ENCODE data around the gene DNAJC7.

Gene DNAJC7

GRCh38 chr17:41974658-41975057, 42.6 kb downstream of the DNAJC7 start:
- DNase-seq, result no peak

GRCh38 chr17:41974031-41974430, 43.2 kb downstream of the DNAJC7 start:
- no peak for DNase-seq

- DNase-seq, result no peak
Observed at GRCh38 chr17:41973408-41973811, 43.8 kb downstream of the DNAJC7 start.

- DNase-seq, result no peak
Observed at GRCh38 chr17:41972571-41973407, 44.5 kb downstream of the DNAJC7 start.

- DNase-seq, result no peak
Observed at GRCh38 chr17:41971721-41972523, 45.3 kb downstream of the DNAJC7 start.

GRCh38 chr17:41970901-41971331, 46.3 kb downstream of the DNAJC7 start:
- no peak for DNase-seq

GRCh38 chr17:41968676-41969075, 48.6 kb downstream of the DNAJC7 start:
- DNase-seq, result no peak

- DNase-seq, result no peak
Observed at GRCh38 chr17:41967921-41968578, 49.2 kb downstream of the DNAJC7 start.

- DNase-seq, result peak; percentile 41
Observed at GRCh38 chr17:41967141-41967920, 49.9 kb downstream of the DNAJC7 start.

GRCh38 chr17:41966463-41967140, 50.6 kb downstream of the DNAJC7 start, which contains the start of gene CNP:
Gene CNP (plus strand): TSS chr17:41966795. CDS start chr17:41966885, 90 bp downstream.
- peak; percentile 98 for DNase-seq

GRCh38 chr17:41965694-41966462, 51.4 kb downstream of the DNAJC7 start:
- DNase-seq, result peak; percentile 50

GRCh38 chr17:41962768-41963434, 54.3 kb downstream of the DNAJC7 start:
- peak; percentile 80 for DNase-seq

- no peak for DNase-seq
Observed at GRCh38 chr17:41962111-41962510, 55.1 kb downstream of the DNAJC7 start.

GRCh38 chr17:41959336-41960095, 57.7 kb downstream of the DNAJC7 start:
- DNase-seq, result no peak

- no peak for DNase-seq
Observed at GRCh38 chr17:41959030-41959335, 58.3 kb downstream of the DNAJC7 start.

- no peak for DNase-seq
Observed at GRCh38 chr17:41957869-41958439, 59.3 kb downstream of the DNAJC7 start.

- no peak for DNase-seq
Observed at GRCh38 chr17:41957031-41957868, 60.0 kb downstream of the DNAJC7 start.

- no peak for DNase-seq
Observed at GRCh38 chr17:41956522-41956921, 60.7 kb downstream of the DNAJC7 start.

Data from suppressor macrophage treated with lipopolysaccharide for 4 hours (primary cell).